Measurements from ENCODE around the gene CFAP206.

DNA sequence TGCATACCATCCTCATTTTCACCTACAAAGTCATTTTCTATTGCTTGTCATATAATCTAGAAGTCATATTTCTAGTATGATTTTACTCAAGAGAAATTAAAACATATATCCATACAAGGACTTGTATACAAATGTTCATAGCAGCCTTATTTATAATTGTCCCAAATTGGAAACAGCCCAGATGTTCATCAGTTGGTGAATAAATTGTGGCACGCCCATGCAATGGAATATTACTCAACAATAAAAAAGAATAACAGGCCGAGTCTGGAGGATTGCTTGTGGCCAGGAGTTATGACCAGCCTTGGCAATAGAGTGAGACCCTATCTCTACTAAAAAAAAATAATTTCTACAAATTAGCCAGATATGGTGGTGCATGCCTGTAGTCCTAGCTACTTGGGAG is 34.4 kb upstream of the CFAP206 start:
- no peak for TF ChIP-seq CEBPB (IDR thresholded peaks at IDR 0.05)
- TF ChIP-seq NFIC (IDR thresholded peaks at IDR 0.05): no peak
- TF ChIP-seq TAF1 (IDR thresholded peaks at IDR 0.05; ENCODE audit: low read depth): no peak

Data from Ishikawa (cell line).